HG02981 (cell line): ENCODE measurements around the gene ENPP6.

Experiments used
- ATAC-seq: cut with Tn5 transposase; IDR thresholded peaks from one replicate; pipeline ENCODE4 v1.9.1; 2021; ENCODE audit warnings: mild to moderate bottlenecking, moderate library complexity; ENCODE audit not compliant: unreplicated experiment

The ENPP6 gene

DNA sequence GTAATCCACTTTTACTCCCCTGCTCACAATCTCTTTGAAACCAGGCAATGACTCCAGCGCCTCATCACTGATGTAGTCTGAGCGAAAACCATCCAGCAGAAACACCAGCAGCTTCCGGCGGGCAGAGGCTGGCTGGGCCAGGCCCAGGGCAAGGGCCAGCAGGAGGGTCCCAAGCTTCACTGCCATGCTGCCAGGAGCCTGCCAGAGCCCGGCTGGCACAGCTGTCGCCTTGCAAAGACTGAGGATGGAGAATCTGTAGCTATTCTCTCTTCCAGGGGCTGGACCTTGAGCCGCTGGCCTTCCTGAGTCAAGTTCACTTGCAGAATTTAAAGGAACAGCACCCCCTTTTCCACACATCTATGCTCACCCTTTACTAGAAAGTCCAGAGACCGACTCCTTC, at the start of gene ENPP6:
ENPP6 (minus strand) TSS at position 240 of the 400 bp plus-strand sequence; CDS start at position 186, 54 bp downstream.
- no peak for ATAC-seq

DNA sequence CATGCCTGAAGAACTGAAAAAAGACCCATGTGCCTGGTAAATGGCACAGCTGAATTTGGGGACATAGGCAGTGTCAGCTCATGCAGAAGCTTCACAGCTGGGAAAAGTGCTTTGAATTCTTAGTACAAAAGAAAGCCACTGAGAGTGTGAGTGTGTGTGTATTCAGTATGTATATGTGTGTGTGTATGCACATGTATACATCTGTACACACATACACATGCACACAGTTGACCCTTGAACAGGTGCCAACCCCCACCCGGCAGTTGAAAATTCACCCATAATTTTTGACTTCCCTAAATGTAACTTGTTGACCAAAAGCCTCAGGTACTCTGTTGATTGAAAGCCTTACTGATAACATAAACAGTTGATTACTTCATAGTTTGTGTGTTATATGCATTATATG, 49.5 kb upstream of the ENPP6 start:
- no peak for ATAC-seq

DNA sequence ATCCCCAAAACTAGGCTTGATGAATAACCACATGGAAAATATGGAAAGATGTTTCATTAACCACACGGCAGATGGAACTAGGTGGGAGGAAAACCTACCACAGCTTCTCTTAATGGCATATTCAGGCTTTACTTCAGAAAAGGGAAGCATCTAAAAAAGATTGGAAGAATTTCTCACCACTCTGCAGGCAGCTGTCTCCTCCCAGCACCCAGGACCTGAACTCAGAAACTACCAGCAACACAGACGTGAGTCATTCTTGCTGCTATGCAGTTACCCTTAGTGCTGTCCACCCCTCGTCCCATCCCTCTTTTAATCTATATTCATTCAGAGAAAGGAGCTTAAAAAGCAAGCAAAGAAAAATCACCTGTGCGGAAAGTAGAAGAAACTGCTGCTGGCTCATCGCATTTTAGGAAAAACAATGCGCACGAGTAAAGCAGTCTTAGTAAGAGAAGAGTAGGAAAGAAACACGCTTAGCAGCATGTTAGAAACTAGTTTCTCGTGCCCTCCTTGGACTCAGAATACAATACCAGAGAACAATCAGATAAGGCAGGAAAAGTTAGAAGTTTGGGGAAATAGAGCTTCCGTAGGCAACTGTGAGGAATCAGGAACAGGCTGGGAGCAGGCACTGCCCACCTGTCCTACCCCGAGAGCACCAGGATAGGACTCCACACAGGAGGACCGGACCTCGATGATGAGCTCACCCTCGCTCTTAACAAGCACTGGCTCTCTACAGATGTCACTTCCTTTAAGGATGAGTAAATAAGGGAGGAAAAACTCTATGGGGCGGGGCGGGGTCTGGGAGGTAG, 48.1 kb upstream of the ENPP6 start:
- no peak for ATAC-seq

DNA sequence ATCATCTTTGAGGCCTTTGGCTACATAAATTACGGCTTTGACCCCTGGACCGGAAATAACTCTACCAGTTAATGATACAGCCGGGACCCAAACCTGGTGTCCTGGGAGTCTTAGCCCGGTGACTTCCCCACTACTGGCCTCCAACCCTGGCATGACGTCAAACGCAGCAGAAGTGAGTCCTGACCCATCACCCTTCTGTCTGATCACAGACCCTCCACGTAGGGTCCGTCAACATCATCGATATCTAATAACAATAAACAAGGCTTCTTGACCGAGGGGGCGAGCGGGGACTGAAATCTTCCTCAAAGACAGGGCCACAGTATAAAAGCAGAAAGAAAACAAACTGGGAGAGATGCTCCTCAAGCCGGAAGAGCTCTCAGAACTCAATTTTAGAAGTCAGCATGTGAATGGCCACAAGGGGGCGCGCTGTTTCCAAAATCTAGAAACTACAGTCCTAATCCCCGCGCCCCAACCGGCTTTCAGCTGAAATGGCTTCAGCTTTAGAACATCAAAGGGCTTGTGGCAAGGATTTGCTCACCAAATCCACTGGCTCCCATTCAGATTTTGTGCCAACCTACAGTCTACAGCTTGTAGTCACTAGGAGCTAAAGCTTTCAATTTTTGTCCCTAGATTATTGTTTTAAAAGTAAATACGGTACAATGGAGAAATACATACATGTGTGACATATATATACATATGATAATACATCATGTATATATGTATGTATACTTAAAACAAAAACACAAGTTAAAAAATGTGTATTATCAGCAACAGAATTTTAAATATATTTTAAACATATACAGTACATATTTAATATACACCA, 46.4 kb upstream of the ENPP6 start:
- peak; percentile 26 for ATAC-seq

DNA sequence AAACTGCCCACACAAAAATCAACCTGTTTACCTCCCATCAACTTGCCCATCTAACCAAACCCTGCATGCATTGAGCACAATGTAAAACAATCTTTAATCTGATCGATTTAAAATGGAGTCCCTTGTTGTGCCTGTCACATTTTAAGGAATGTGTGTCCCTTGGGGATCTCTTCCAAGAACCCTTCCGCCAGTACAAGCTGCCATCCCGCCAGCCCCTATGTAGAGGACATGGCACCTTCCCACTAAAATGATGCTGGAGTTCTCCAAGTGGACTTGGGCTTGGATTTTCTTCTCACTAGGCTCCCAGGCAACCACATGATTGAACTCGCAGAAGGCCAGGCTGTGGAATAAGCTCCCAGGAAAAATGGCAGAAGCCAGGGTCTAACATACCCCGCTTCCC, 45.8 kb upstream of the ENPP6 start:
- no peak for ATAC-seq

DNA sequence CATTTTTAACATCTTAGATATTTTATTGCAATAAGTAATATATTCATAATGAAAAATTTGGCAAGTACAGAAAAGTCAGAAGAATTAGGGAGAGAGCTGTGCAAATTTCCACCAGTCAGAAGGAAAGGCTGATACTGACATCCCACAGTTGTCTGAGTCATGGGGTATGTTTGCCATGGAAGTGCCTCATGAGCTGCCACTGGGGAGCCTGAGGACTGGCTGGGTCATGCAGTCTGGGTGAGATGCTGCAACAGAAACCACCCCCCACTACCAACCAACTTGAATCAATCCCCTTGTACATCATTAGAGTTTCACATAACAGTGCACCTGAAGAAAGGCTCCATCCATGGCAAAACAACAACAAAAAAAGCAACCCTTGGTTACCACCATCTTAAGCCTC, 45.2 kb upstream of the ENPP6 start:
- no peak for ATAC-seq

DNA sequence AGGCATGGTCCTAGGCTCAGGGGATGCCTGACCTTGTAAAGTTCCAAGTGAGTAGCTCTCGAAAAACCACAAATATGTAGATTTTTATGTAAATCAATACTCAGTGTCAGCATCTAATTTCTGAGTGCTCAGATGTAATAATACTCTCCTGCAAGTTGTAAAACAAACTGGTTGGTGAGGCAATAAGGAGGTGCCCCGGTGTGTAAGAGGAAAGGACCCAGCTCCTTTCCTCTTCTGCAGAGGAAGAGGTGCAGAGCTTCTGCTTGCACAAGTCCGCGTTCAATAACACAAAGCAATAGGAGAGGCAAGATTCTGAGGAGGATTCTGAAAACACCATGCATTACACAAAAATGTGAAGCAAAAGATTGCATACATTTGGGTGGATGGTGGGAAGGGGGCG, 43.6 kb upstream of the ENPP6 start:
- ATAC-seq: no peak

DNA sequence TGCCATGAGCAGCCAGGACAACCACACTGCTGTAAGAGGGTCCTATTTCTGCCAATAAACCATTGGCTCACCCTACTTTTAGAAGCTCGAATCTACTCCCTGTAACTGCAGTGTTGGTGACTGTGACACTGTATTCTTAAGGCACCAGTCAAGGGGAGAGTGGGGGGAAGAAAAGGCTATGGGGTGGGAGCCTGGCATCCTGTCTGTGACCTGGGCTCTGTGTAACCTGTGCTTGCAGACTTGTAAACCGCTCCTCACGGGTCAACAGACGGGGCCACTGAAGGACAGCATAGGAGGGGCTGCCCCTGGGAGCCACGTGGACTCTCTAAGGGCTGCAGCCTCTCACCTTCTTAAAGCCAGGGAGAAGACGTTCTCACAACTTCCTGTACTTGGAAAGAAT, 42.2 kb upstream of the ENPP6 start:
- no peak for ATAC-seq

DNA sequence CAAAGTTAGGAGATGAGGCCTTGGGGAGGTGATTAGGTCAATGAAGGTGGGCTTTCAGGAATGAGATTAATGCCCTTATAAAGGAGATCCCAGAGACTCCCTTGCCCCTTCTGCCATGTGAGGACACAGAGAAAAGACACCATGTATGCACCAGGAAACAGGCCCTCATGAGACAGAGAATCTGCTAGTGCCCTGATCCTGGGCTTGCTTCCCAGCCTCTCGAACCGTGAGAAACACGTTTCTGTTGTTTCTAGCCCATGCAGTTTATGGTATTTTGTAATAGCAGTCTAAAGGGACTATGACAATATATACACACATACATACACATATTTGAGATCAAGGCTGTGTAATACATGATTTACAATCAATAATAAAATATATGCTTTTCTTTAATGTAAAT, 41.4 kb upstream of the ENPP6 start:
- no peak for ATAC-seq

DNA sequence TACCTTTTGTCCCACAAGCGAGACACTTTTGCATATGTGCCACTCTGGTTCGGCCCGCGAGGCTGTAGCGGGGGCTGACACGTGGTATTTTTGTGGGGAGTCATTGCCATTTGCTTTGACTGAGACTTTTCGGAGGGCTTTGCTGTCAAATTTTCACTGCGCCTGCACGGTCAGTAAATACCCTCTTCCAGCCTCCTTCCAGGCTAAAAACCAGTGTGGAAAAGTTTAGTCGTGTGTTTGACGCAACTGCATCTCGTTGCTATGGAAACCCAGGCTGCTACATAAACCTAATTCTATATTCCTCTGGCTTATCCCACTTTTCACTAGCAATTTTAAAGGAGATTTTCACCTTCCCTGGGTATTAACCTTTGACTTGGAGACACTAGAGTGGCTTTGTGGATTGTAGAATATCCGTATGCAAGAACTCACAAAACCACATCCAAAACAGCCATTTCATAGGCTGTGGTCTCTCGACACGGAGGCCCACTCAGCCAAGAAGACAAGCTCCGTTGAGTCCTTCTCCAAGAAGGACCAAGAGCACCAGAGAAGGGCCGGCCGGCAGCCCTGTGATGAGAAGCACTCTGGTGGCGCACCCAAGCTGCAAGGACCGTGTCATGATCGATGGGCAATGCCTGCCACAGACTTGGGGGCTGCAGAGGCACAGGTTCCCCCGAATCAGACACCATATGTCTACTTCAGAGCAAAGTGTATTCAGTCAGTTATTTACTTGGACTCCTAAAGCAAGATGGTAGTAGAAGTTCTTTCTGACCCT, 38.4 kb upstream of the ENPP6 start:
- no peak for ATAC-seq

DNA sequence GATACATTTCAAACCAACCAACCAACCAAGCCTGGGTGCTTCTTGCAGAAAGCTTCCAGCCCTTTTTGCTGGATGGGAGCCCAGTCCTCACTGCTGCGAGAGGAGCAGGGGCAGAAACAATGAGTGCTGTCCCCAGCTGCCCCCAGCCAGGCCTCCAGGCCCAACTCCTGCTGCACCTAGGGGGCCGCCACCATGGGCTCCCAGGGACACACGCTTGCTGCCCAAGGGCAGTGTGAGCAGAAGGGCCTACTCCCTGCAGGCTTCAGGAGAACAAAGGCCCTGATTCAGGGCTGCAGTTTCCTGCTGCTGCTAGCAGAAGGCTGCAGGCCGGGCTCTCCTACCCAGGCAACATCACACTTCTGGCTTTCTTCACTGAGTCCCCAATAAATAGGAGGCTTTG, 37.7 kb upstream of the ENPP6 start:
- no peak for ATAC-seq

DNA sequence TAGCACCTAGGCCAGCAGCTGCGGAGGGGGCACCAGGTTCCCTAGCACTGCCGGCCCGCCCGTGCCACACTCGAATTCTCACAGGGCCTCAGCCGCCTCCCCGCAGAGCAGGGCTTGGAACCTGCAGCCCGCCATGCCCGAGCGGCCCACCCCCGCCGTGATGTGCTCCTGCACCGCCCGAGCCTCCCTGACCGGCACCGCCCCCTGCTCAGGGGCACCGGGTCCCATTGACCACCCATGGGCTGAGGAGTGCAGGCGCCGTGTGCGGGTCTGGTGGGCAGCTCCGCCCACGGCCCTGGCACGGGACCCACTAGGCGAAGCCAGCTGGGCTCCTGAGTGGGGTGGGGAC, 35.4 kb upstream of the ENPP6 start:
- no peak for ATAC-seq

DNA sequence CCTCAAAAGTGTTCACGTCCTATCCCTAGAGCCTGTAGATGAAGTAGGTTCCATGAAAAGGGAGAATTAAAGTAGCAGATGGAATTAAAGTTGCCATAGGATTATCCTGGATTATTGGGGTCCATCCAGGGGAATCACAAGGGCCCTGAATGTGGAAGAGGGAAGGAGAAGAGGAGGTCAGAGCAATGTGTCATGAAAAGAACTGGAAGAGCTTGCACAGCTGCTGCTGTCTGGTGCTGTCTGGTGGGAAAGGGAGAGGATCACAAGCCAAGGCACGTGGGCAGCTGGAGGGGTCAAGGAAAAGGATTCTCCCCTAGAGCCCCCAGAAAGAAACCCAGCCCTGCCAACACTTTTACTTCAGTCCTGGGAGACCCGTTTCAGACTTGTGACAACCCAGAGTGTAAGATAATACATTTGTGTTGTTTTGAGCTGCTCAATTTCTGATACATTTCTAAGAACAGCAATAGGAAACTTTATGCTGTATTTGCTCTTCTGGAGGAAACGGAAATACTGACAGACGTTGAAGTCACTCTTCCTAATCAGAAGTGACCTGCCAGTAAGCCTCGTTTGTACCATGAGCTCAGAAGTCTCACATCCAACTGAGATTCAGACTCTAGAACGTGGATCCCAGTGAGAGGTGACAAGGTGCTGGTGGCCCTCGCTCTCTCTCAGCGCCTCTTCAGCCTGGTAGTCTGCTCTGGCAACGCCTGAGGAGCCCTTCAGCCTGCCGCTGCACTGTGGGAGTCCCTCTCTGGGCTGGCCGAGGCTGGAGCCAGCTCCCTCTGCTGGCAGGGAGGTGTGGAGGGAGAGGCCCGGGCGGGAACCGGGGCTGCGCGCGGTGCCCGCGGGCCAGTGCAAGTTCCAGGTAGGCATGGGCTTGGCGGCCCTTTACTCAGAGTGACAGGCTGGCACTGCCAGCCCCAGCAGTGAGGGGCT, 34.7 kb upstream of the ENPP6 start:
- no peak for ATAC-seq

DNA sequence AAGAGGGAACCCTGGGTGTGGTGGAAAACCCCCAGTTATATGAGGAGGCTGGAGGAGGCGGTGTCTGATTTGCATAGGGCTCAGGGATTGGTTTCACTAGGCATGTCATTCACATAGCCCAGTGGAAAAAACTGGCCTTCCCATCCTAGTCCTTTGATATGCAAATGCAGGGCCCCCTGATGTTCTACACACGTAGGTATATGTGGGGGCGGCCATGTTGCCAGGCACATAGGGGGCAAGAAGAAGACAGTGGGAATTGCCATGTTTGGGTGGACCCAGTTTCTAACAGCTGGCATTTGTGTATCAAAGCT, 34.0 kb upstream of the ENPP6 start:
- ATAC-seq: no peak

DNA sequence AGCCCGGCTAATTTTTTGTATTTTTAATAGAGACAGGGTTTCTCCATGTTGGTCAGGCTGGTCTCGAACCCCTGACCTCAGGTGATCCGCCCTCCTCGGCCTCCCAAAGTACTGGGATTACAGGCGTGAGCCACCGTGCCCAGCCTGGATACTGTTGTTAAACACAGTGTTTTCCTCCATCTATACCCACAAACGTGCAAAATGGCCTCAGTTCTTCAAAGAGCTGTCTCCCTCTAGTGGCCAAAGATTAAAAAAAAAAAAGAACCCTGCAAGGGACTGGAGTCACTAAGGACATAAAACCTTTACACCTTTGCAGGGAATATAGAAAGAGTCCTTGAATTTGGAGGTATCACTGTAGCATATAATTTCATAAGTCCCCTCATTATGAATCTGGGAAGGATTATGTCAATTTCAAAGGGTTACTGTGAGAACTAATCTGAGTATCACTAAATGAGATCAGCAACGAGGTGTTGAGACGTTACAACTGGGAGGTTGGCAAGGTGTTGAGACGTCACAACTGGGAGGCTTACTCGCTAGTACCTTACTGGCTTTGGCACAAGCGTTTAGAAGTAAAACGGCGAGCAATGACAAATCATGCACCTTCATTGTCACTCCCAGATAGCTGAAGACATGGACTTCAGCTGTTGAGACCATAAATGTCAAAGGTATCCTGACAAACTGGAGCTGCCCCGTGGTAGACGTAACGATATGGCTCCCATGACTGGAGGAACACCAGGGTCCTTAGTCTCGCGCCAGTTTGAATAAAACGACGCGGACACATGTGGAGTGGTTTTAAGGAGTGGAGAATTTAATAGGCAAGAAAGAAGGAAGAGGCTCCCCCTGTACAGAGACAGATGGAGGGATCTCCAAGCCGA, 33.4 kb upstream of the ENPP6 start:
- ATAC-seq: peak; percentile 72

DNA sequence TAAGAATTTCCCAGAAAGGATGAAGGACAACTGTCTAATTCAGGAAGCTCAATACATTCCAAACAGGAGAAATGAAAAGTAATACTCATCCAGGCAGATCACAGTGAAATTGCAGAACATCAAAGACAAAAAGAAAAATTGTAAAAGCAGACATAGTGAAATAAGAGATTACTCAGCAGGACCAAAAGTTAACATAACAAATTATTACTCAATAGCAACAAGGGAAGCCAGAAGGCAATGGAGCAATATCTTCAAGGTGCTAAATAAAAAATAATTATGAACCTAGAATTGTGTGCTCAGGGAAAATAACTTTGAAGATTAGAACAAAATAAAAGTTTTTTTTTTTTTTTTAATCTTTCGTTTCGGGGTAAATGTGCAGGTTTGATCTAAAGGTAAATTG, 30.5 kb upstream of the ENPP6 start:
- ATAC-seq: no peak

DNA sequence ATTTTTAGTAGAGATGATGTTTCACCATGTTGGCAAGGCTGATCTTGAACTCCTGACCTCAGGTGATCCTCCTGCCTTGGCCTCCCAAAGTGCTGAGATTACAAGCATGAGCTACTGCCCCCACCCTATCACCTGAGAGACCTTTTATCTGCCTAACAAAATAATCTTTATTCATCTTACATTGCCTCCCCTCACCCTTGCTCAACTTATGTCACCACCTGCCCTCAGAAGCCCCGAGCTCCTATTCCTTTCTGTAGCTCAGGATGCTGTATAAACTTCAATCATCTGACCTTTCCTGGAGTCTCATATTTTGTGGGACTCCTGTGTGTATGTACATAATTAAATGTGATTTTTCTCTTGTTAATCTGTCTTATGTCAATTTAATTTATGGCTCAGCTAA, 29.7 kb upstream of the ENPP6 start:
- ATAC-seq: no peak

DNA sequence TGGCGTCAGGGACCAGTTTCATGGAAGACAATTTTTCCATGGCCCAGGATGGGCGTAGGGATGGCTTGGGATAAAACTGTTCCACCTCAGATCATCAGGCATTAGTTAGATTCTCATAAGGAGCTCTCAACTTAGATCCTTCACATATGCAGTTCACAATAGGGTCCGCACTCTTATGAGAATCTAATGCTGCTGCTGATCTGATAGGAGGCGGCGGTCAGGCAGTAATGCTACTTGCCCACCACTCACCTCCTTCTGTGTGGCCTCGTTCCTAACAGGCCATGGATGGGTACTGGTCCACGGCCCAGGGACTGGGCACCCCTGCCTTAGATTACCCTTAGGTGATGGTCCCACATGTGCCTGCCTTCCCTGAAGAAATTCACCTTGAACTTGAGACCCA, 28.8 kb upstream of the ENPP6 start:
- ATAC-seq: no peak

DNA sequence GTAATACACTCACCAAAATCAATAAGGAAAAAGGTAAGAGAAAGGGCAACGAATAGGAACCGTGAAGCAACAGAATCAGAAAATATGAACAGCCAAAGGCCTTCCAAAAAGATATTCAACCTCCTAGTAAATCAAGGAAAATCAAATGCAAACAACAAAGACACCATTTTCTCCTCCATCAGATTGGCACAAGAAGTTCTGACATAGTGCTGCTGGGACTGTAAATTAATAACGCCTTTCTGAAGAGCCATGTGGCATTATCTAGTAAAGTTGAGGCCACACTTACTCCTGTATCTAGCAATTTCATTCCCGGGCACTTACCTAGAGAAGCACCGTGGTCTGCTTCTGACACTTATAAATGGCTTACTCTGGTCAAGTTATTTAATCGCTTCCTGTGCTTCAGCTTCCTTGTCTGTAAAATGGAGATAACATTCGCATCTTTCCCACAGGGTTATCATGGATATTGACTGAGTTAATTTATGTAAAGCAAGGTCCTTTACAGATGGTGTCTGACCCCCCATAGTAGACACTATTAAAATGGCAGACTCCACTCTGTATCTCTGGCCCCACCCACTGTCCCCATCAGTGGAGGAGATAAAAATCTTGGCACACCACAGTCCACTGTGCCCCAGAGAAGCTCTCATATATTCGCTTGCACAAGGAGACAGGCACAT, 20.5 kb upstream of the ENPP6 start:
- ATAC-seq: no peak
